Measurements from ENCODE around the gene PIBF1.

Gene PIBF1

GRCh38 chr13:73063166-73063565 lies 281.2 kb downstream of the PIBF1 start:
- no peak for DNase-seq

GRCh38 chr13:73065036-73065435 lies 283.1 kb downstream of the PIBF1 start:
- DNase-seq = no peak

GRCh38 chr13:73065665-73066340 lies 283.9 kb downstream of the PIBF1 start:
- no peak for DNase-seq
